Neuronal stem cell (in vitro differentiated cells): ENCODE data around the gene KRTCAP2.

Experiments used
- DNase-seq: peaks from one replicate; pipeline ENCODE4 v3.0.0-alpha.2; 2013; ENCODE audit warnings: low spot score
- H2AFZ ChIP-seq: one replicate; pipeline ENCODE4 v1.6.1; 2013; ENCODE audit warnings: mild to moderate bottlenecking, low read length, inconsistent platforms
- H2AK5ac ChIP-seq: 2 replicates; pipeline ENCODE4 v1.6.1; 2013; ENCODE audit warnings: low read depth, mild to moderate bottlenecking, inconsistent platforms, low read length, moderate library complexity, mixed read lengths
- H2BK120ac ChIP-seq: 2 replicates; pipeline ENCODE4 v1.6.1; 2013; ENCODE audit warnings: low read depth, mild to moderate bottlenecking, inconsistent platforms, low read length, moderate library complexity, mixed read lengths
- H2BK12ac ChIP-seq: one replicate; pipeline ENCODE4 v1.6.1; 2013; ENCODE audit warnings: low read length, inconsistent platforms
- H2BK15ac ChIP-seq: 2 replicates; pipeline ENCODE4 v1.6.1; 2013; ENCODE audit warnings: mild to moderate bottlenecking, low read length, inconsistent platforms, mixed read lengths
- H2BK5ac ChIP-seq: one replicate; pipeline ENCODE4 v1.6.1; 2013; ENCODE audit warnings: inconsistent platforms, mild to moderate bottlenecking, low read length, moderate library complexity
- H3K14ac ChIP-seq: one replicate; pipeline ENCODE4 v1.6.1; 2013; ENCODE audit warnings: low read length, inconsistent platforms
- H3K18ac ChIP-seq: 2 replicates; pipeline ENCODE4 v1.6.1; 2013; ENCODE audit warnings: low read length, inconsistent platforms
- H3K23ac ChIP-seq: 2 replicates; pipeline ENCODE4 v1.6.1; 2013; ENCODE audit warnings: low read depth, mild to moderate bottlenecking, mixed read lengths, low read length, inconsistent platforms; ENCODE audit not compliant: poor library complexity
- H3K27ac ChIP-seq: replicated peaks from 3 replicates; pipeline ENCODE4 v1.5.1; 2013; ENCODE audit warnings: low read length, inconsistent platforms
- H3K27me3 ChIP-seq, 3 experiments: 2 replicates each; pipeline ENCODE4 v1.6.1; 2013; ENCODE audit warnings: low read length in 3 of 3, mild to moderate bottlenecking in 2 of 3, inconsistent platforms in 1 of 3, low read depth in 1 of 3, mixed read lengths in 1 of 3, moderate library complexity in 1 of 3; ENCODE audit not compliant: control insufficient read depth in 3 of 3, insufficient read depth in 3 of 3
- H3K36me3 ChIP-seq, 2 donors: replicated peaks in 1 of 2; 2 replicates each; pipeline ENCODE4 v1.6.1; 2013; ENCODE audit warnings: low read length in 2 of 2; ENCODE audit not compliant: control insufficient read depth in 2 of 2, insufficient read depth in 2 of 2
- H3K4ac ChIP-seq: 2 replicates; pipeline ENCODE4 v1.6.1; 2013; ENCODE audit warnings: inconsistent platforms, mild to moderate bottlenecking, low read length, moderate library complexity
- H3K4me1 ChIP-seq, 2 donors: 1 replicate in 1 of 2; 2 replicates in 1 of 2; pipeline ENCODE4 v1.6.1; 2013; ENCODE audit warnings: low read length in 2 of 2, low read depth in 1 of 2; ENCODE audit not compliant: control insufficient read depth in 2 of 2, insufficient read depth in 1 of 2
- H3K4me2 ChIP-seq: one replicate; pipeline ENCODE4 v1.6.1; 2013; ENCODE audit warnings: mild to moderate bottlenecking, low read length, inconsistent platforms; ENCODE audit not compliant: insufficient read depth, poor library complexity, severe bottlenecking
- H3K4me3 ChIP-seq, 2 donors: 2 replicates each; pipeline ENCODE4 v1.5.1; 2013; ENCODE audit warnings: low read length in 2 of 2, mild to moderate bottlenecking in 2 of 2, inconsistent platforms in 1 of 2, moderate library complexity in 1 of 2
- H3K79me1 ChIP-seq: one replicate; pipeline ENCODE4 v1.6.1; 2013; ENCODE audit warnings: low read depth, mild to moderate bottlenecking, inconsistent platforms, low read length, moderate library complexity
- H3K9ac ChIP-seq: one replicate; pipeline ENCODE4 v1.6.1; 2013; ENCODE audit warnings: mild to moderate bottlenecking, low read depth, low read length, inconsistent platforms; ENCODE audit not compliant: poor library complexity
- H3K9me3 ChIP-seq, 2 donors: replicated peaks in 1 of 2; 2 replicates each; pipeline versions ENCODE3 to v1.6.1; 2013; ENCODE audit warnings: low read length in 2 of 2, mild to moderate bottlenecking in 2 of 2, inconsistent platforms in 1 of 2, low read depth in 1 of 2, mixed read lengths in 1 of 2, moderate library complexity in 1 of 2; ENCODE audit not compliant: control insufficient read depth in 2 of 2, insufficient read depth in 1 of 2
- H4K8ac ChIP-seq: one replicate; pipeline ENCODE4 v1.6.1; 2013; ENCODE audit warnings: low read depth, mild to moderate bottlenecking, inconsistent platforms, low read length, moderate library complexity
- H4K91ac ChIP-seq: one replicate; pipeline ENCODE4 v1.6.1; 2013; ENCODE audit warnings: low read length, low read depth, mild to moderate bottlenecking, inconsistent platforms; ENCODE audit not compliant: poor library complexity
- WGBS, 2 donors: extraction: QIAGEN DNeasy Blood & Tissue Kit; methylation state at CpG; one replicate each; pipeline ENCODE4 v1.1.7; 2013; ENCODE audit warnings: missing lambda C conversion rate in 2 of 2, mixed read lengths in 1 of 2; ENCODE audit not compliant: insufficient read length in 2 of 2, insufficient replicate concordance in 1 of 2; ENCODE audit errors: extremely low coverage in 2 of 2; 5-methylcytosine and 5-hydroxymethylcytosine counted together

The KRTCAP2 gene

GRCh38 chr1:155186067-155186793, 13.1 kb upstream of the KRTCAP2 start:
- Histone ChIP-seq H3K14ac (no peak overlapping the region), H2AK5ac (peak overlapping the region; percentile 92)

GRCh38 chr1:155185783-155186066, 12.6 kb upstream of the KRTCAP2 start:
- no peak overlapping the region for H2BK5ac ChIP-seq
- H3K79me1 ChIP-seq, result peaks cover 3% of the 10 kb centered on the region
- H3K27ac ChIP-seq, result no peak overlapping the region
- no peak overlapping the region for H3K4me3 ChIP-seq
- WGBS, 2 donors, result no CpG with 5 or more reads among the region's 6 CpGs
- H4K91ac ChIP-seq, result no peak overlapping the region
- H3K9me3 ChIP-seq, result no peaks in the 10 kb centered on the region
- no peak overlapping the region for H3K9ac ChIP-seq
- H4K8ac ChIP-seq, result no peak overlapping the region
- H2AFZ ChIP-seq, result no peak overlapping the region
- H3K27me3 ChIP-seq, result no peaks in the 10 kb centered on the region
- H2BK120ac ChIP-seq, result no peak overlapping the region
- peak overlapping the region; percentile 67 for H2BK15ac ChIP-seq
- no peak overlapping the region for H3K14ac ChIP-seq
- no peak overlapping the region for H3K23ac ChIP-seq
- H2BK12ac ChIP-seq, result no peak overlapping the region
- DNase-seq, result no peak
- no peak overlapping the region for H3K4me2 ChIP-seq
- peak overlapping the region; percentile 81 for H2AK5ac ChIP-seq
- H3K18ac ChIP-seq, result no peak overlapping the region
- no peak overlapping the region for H3K4ac ChIP-seq
- peaks cover 0 to 2% of the 10 kb centered on the region in 2 donors for H3K4me1 ChIP-seq
- H3K36me3 ChIP-seq, result peaks cover 5 to 14% of the 10 kb centered on the region in 2 donors

More at GRCh38 chr1:155186067-155186793, 13.1 kb upstream of the KRTCAP2 start:
- DNase-seq, result no peak
- no peak overlapping the region for H3K27ac ChIP-seq
- peak overlapping the region; percentile 81 for H2BK15ac ChIP-seq
- no peaks in the 10 kb centered on the region for H3K27me3 ChIP-seq
- no peak overlapping the region for H4K8ac ChIP-seq
- no peak overlapping the region for H2BK12ac ChIP-seq
- H3K36me3 ChIP-seq, result peaks cover 5 to 14% of the 10 kb centered on the region in 2 donors
- H3K9me3 ChIP-seq, result no peaks in the 10 kb centered on the region
- peaks cover 0 to 2% of the 10 kb centered on the region in 2 donors for H3K4me1 ChIP-seq
- H3K23ac ChIP-seq, result no peak overlapping the region
- H3K79me1 ChIP-seq, result peaks cover 3% of the 10 kb centered on the region
- peak overlapping the region; percentile 3 for H2BK120ac ChIP-seq
- H2AFZ ChIP-seq, result no peak overlapping the region
- H3K18ac ChIP-seq, result peak overlapping the region; percentile 57
- H3K4ac ChIP-seq, result no peak overlapping the region
- peak overlapping the region; percentile 14 for H3K4me2 ChIP-seq
- no CpG with 5 or more reads among the region's 8 CpGs for WGBS, 2 donors
- H2BK5ac ChIP-seq, result no peak overlapping the region
- no peak overlapping the region for H3K4me3 ChIP-seq
- H3K9ac ChIP-seq, result no peak overlapping the region
- H4K91ac ChIP-seq, result no peak overlapping the region

GRCh38 chr1:155184835-155185782, 12.0 kb upstream of the KRTCAP2 start:
- Histone ChIP-seq H3K23ac (peak overlapping the region; percentile 34), H4K8ac (no peak overlapping the region), H2AK5ac (peak overlapping the region; percentile 81), H3K27me3 (no peaks in the 10 kb centered on the region), H3K18ac (no peak overlapping the region), H3K14ac (peak overlapping the region; percentile 38), H2BK120ac (no peak overlapping the region), H3K36me3 (peaks cover 5 to 14% of the 10 kb centered on the region in 2 donors), H3K9me3 (no peaks in the 10 kb centered on the region), H3K27ac (no peak overlapping the region), H3K4ac (no peak overlapping the region), H2BK15ac (no peak overlapping the region), H3K4me2 (no peak overlapping the region), H4K91ac (no peak overlapping the region), H2BK5ac (no peak overlapping the region), H3K4me1 (peaks cover 0 to 2% of the 10 kb centered on the region in 2 donors), H2AFZ (no peak overlapping the region), H3K79me1 (peaks cover 3% of the 10 kb centered on the region), H3K4me3 (no peak overlapping the region), H2BK12ac (peak overlapping the region; percentile 58), H3K9ac (peak overlapping the region; percentile 81)
- no peak for DNase-seq
- no CpG with 5 or more reads among the region's 21 CpGs for WGBS, 2 donors

- H2AFZ ChIP-seq, result no peak overlapping the region
- WGBS, 2 donors, result no CpG with 5 or more reads among the region's 4 CpGs
Measured at GRCh38 chr1:155184351-155184811, 11.3 kb upstream of the KRTCAP2 start.

More at GRCh38 chr1:155184351-155184811, 11.3 kb upstream of the KRTCAP2 start:
- H3K79me1 ChIP-seq, result peaks cover 6% of the 10 kb centered on the region
- H3K9ac ChIP-seq, result peak overlapping the region; percentile 81
- no peak overlapping the region for H3K4ac ChIP-seq
- H3K14ac ChIP-seq, result peak overlapping the region; percentile 56
- H2BK120ac ChIP-seq, result no peak overlapping the region
- no peak overlapping the region for H2BK15ac ChIP-seq
- H3K4me1 ChIP-seq, result peaks cover 0 to 2% of the 10 kb centered on the region in 2 donors
- DNase-seq, result no peak
- H4K8ac ChIP-seq, result no peak overlapping the region
- H4K91ac ChIP-seq, result no peak overlapping the region
- no peaks in the 10 kb centered on the region for H3K9me3 ChIP-seq
- peak overlapping the region; percentile 28 for H3K18ac ChIP-seq
- no peak overlapping the region for H2AK5ac ChIP-seq
- no peak overlapping the region for H3K4me2 ChIP-seq
- H3K36me3 ChIP-seq, result peaks cover 12 to 21% of the 10 kb centered on the region in 2 donors
- H3K27ac ChIP-seq, result no peak overlapping the region
- H2BK5ac ChIP-seq, result no peak overlapping the region
- H3K4me3 ChIP-seq, result no peak overlapping the region
- no peak overlapping the region for H2BK12ac ChIP-seq
- H3K23ac ChIP-seq, result peak overlapping the region; percentile 89
- H3K27me3 ChIP-seq, result no peaks in the 10 kb centered on the region
